HG02938 (cell line): Measurements from ENCODE around the gene PPP1R3D.
"Not testable (repeated sequence)": the region's sequence is repeated elsewhere in the genome, so short reads cannot be mapped to it uniquely, and the experiment has no call there.

Experiments used
- ATAC-seq: cut with Tn5 transposase; IDR thresholded peaks from one replicate; pipeline ENCODE4 v1.9.1; 2021; ENCODE audit warnings: mild to moderate bottlenecking, moderate library complexity; ENCODE audit not compliant: unreplicated experiment

The PPP1R3D gene

GRCh38 chr20:59940129-59940955, at the start of gene PPP1R3D, which contains the start of gene FAM217B:
Gene PPP1R3D, minus strand, starts transcription at chr20:59940305. Its CDS starts 374 bp downstream, at chr20:59939931.
Gene FAM217B, plus strand, starts transcription at chr20:59940389. Its CDS starts 3,555 bp downstream, at chr20:59943944.
- ATAC-seq = peak; percentile 90

GRCh38 chr20:59988141-59988540, 48.0 kb upstream of the PPP1R3D start:
- ATAC-seq = no peak

- no peak for ATAC-seq
These were observed 47.0 kb upstream of the PPP1R3D start for GRCh38 chr20:59987135-59987534.

DNA sequence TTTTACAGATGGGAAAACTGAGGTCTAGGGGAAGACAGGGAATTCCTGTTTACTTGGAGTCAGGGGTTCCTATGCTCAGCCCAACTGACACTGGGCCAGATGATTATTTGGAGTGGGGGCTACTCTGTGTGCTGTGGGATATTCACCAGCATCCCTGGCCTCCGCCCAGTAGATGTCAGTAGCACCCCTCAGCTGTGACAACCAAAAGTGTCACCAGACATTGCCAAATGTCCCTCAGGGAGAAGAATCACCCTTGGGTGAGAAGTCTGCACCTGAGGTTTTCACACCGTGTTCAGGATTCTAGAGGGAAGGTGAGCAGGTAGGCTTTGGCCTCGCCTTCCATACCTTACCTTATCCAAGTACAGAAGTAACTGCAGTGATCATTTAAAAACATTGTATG, 45.8 kb upstream of the PPP1R3D start:
- ATAC-seq = no peak

GRCh38 chr20:59985164-59985563, 45.1 kb upstream of the PPP1R3D start:
- ATAC-seq = no peak

- no peak for ATAC-seq
These were observed 44.4 kb upstream of the PPP1R3D start for GRCh38 chr20:59984541-59984940.

DNA sequence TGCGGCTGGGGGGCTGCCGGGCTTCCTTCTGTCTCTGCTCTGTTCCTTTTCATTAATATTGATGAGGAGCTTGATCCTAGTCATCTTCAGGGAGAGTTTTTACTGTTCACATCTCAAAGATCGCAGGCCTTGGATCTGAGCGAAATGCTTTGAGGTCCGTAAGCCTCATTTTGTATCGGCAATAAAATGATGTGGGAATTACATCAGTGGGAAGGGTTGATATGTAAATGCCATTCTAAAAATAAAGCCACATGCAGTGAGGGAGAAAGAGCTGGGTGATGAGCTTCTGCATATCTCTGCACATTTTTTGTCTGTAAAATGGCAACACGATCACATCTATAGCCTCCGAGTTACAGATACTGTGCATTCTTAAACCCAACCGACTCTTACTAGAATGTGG, 43.0 kb upstream of the PPP1R3D start:
- no peak for ATAC-seq

DNA sequence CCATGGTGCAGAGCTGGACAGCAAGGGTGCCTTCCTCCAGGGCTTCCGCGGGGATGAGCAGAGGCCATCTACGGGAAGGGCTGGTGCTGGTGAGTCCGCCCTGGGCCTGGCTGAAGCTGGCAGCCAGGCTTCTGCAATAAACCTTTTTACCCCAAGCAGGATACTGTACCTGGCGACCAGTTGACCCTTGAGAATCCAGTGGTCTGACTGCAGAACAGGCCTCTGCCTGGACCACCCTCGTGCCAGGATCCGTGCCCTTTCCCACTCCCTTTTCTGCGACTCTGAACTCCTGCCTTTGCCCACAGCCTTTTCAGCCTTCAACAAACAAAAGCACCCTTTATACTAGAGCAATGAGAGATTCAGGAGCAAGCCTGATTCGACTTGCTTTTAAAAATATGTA, 37.0 kb upstream of the PPP1R3D start:
- ATAC-seq = no peak

DNA sequence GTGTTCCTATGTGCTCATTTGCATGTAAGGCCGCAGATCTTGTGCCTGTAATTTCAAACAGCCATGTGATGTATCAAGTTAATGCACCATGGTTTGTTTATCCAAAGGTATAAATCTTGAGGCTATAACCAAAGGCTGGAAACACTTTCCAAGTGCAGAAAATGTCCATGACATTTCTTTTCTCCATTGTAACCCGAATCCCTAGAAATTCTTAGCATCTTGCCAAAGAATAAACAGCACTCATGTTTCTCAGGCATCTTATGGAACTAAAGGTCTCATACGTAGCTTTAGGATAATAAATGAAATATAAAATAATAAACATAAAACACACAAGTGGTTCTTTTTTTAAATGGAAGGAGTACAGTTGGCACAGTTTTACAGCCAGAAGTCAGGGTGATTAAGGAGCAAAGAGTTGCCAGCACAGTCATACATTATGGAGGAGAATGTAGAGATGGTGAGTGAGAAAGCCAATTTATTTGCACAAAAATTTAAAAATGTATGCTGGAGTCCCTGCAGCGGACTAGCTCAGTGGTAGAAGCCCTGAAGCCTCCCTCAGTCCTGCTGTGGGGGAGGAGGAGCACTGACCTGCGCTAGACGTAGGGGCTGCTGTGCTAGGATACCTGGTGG, 36.2 kb upstream of the PPP1R3D start:
- ATAC-seq = no peak

GRCh38 chr20:59972037-59972801, 32.1 kb upstream of the PPP1R3D start:
- ATAC-seq = no peak

DNA sequence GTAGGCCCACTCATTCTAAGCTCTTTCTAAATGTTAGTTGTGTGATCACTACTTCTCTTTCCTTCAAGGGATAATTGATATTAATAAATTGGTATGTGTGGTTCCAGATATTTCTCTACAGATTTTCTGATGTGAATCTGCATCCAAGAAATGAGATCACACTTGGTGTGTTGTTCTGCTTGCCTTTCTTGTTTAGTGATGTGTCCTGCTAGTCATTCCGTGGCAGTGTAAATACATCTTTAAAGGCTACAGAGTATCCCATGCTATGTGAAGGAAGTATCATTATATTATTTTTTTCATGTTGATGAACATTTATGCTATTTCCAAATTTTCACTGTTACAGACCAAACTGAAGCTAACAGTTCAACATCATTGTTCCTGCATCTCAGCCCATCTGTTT, 31.3 kb upstream of the PPP1R3D start:
- ATAC-seq = no peak

DNA sequence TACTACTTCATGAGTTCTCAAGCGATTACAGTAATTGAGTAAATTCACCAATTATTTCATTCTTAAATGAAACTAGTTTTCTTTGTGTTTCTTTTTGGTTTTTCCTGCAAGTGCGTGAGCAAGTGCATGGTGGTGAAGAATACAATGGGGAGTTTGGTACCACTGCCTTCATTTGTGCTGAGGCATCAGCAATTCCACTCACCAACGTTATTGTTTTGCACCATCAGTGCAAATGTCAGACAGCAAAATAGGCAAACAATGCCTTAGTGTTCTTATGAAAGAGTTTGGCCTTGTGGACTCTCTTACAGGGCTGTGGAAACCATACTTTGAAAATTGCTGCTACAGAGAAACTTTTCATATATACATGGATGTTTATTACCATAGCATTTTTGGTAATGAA, 26.3 kb upstream of the PPP1R3D start:
- ATAC-seq = no peak

GRCh38 chr20:59962155-59962554, 22.1 kb upstream of the PPP1R3D start:
- no peak for ATAC-seq

DNA sequence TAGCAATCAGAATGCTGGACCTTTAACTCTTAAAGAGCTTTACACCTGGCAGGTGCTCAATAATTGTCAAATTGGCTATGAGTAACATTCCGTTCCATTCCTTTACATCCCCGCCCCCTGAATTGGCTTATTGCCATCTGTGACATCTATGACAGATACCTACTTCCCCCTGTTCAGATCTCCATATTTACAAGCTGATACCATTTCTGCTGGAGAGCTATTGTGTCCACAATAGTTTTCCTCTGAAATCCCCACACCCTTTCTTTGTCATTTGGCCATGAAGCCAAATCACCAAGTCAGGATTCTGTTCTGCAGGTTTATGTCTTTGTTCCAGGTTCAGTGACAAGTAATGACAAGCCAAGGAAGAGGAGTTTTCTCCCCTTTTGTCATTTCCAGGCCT, 21.3 kb upstream of the PPP1R3D start:
- no peak for ATAC-seq

GRCh38 chr20:59958626-59959025, 18.5 kb upstream of the PPP1R3D start:
- no peak for ATAC-seq

DNA sequence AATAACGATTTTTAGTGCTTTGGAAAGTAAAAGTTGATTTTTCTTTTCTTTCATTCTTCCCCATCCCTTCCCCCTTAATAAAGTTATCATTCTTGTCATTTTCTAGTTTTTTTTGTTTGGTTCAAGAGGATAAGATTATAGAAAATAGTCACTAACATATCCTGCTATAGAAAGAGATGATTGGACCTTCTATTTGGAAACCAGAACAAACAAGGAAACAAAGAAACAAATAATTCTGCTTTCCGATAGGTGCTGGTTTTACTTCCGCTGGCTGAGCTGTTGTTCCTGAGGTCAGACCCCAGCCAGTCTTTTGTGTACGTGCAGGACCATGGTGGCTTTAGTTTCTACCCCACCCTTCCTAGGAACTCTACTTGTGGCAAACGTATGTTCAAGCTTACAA, 18.0 kb upstream of the PPP1R3D start, which contains the start of gene CDH26:
CDH26 (plus strand) TSS at position 301 of the 400 bp plus-strand sequence. CDS start 304 bp downstream, outside the sequence.
- no peak for ATAC-seq

- ATAC-seq = not testable (repeated sequence)
These were observed 17.5 kb upstream of the PPP1R3D start for GRCh38 chr20:59957568-59957967.

DNA sequence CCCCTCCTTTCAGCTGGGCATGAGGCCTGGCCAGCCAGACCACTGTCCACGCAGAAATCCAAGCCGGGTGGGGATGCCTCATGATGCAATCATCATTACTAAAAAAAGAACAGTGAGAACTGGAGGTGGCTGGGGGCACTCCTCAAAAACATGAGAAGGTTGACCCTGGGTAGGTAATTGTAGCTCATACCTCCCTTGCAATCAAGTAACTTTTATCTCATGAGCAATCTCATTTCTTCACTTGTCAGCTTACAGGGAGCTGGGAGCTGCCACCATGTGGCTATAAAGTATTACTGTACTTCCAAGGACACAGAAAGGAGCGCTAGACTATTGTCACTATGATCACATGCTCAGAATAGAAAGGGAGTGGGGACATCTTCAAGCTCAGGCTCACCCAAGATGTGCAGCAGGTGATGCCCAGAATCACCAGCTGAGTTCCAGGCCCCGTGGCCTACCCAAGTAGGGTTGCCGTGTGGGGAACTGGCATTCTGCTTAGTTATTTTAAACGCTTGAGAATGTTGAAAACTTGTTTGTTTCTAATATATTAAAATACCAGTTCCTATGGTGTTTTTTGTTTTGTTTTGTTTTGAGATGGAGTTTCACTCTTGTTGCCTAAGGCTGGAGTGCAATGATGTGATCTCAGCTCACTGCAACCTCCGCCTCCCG, 15.2 kb upstream of the PPP1R3D start:
- ATAC-seq = no peak

- no peak for ATAC-seq
These were observed 14.6 kb upstream of the PPP1R3D start for GRCh38 chr20:59954718-59955117.

DNA sequence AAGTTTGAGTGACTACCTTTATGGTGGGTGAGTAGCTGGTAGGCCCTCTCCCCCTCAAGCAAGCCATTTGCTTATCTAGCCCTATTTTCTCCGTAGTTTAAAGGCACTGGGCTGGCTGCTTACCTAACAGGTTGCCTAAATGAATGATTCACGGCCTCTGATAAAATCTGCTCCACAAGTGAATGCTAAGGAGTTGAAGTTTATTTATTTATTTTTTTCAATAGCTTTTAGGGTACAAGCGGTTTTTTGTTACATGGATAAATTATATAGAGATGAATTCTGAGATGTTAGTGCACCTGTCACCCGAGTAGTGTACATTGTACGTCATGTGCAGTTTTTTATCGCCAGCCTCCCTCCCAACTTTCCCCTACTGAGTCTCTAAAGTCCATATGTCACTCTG, 9.8 kb upstream of the PPP1R3D start:
- ATAC-seq = no peak
